HCT116 (cell line): ENCODE results near the gene TEX101. TPM values are rescaled to one million over a fixed set of nuclear protein-coding genes. Genes with fewer than 3 reads are reported as not detected.

Experiments
- ATAC-seq: fragments of 200-7000 bp; cut with Tn5 transposase; 2 replicates; pipeline ENCODE4 v1.9.1; 2020; ENCODE audit warnings: mild to moderate bottlenecking, moderate library complexity
- BruUV-seq: library from RNA; stranded (reverse); fragments of 400-500 nt; replicated peaks from 2 replicates; lab custom pipeline; 2021; lab: Mats Ljungman, UMichigan
- CTCF ChIA-PET: fragments of 300-600 bp; sonication (Branson Sonifier 250); formaldehyde crosslinking; loops from one replicate; lab custom pipeline; 2021; ENCODE audit warnings: antibody characterized with exemption; lab: Charles Lee
- POLR2A ChIA-PET: fragments of 300-600, 350-600 bp; sonication (Branson Sonifier 250); formaldehyde crosslinking; loops from one replicate; lab custom pipeline; 2021; ENCODE audit warnings: antibody characterized with exemption; lab: Charles Lee
- RAD21 ChIA-PET, 2 experiments: fragments of 300-600 bp; sonication (Branson Sonifier 250); formaldehyde crosslinking; loops; one replicate each; lab custom pipeline; 2023; ENCODE audit warnings: low total read pairs in 2 of 2; ENCODE audit not compliant: uncharacterized antibody in 2 of 2, unreplicated experiment in 2 of 2, low non-redundant PET in 1 of 2; lab: Charles Lee
- DNase-seq: peaks from one replicate; pipeline ENCODE4 v3.0.0-alpha.2; 2010; ENCODE audit warnings: low read depth, low spot score
- H2AFZ ChIP-seq: fragments of 200-600 bp; shearing (Covaris generic), sonication (generic); 2 replicates; pipeline ENCODE4 v1.6.1; 2017; ENCODE audit warnings: low read depth, mixed run types, mixed read lengths, antibody characterized with exemption, low read length; ENCODE audit not compliant: poor library complexity, severe bottlenecking
- H3K27ac ChIP-seq: 2 replicates; pipeline ENCODE4 v1.5.1; 2012; ENCODE audit warnings: low read depth, low read length
- H3K27me3 ChIP-seq: fragments of 200-600 bp; sonication (generic); 2 replicates; pipeline ENCODE4 v1.6.1; 2016; ENCODE audit warnings: mixed run types, low read length, mixed read lengths; ENCODE audit not compliant: insufficient read depth
- H3K36me3 ChIP-seq, 2 experiments: fragments of 200-500 bp in 1 of 2; fragments of 200-600 bp in 1 of 2; sonication (Bioruptor generic) in 1 of 2; sonication (generic) in 1 of 2; 2 replicates each; pipeline versions ENCODE4 v1.5.1 to v1.6.1; 2014 to 2016; ENCODE audit warnings: low read length in 2 of 2, inconsistent platforms in 1 of 2, mixed read lengths in 1 of 2, mixed run types in 1 of 2; ENCODE audit not compliant: insufficient read depth in 2 of 2, control insufficient read depth in 1 of 2
- H3K4me1 ChIP-seq, 2 experiments: fragments of 200-600 bp in 1 of 2; sonication (generic) in 1 of 2; 2 replicates each; pipeline versions ENCODE4 v1.5.1 to v1.6.1; 2012 to 2017; ENCODE audit warnings: low read length in 2 of 2, inconsistent platforms in 1 of 2, mild to moderate bottlenecking in 1 of 2, mixed read lengths in 1 of 2, mixed run types in 1 of 2, moderate library complexity in 1 of 2; ENCODE audit not compliant: insufficient read depth in 2 of 2, control insufficient read depth in 1 of 2
- H3K4me2 ChIP-seq: fragments of 200-600 bp; sonication (generic); 2 replicates; pipeline ENCODE4 v1.6.1; 2017; ENCODE audit warnings: mixed run types, low read length, mixed read lengths
- H3K4me3 ChIP-seq, 2 experiments: fragments of 200-600 bp in 1 of 2; sonication (generic) in 1 of 2; replicated peaks in 1 of 2; 2 replicates each; pipeline ENCODE4 v1.5.1; 2011 to 2016; ENCODE audit warnings: low read length in 2 of 2, control low read depth in 1 of 2, low read depth in 1 of 2, mild to moderate bottlenecking in 1 of 2, mixed read lengths in 1 of 2, mixed run types in 1 of 2
- H3K79me2 ChIP-seq: fragments of 200-600 bp; sonication (generic); 2 replicates; pipeline ENCODE4 v1.6.1; 2017; ENCODE audit warnings: mild to moderate bottlenecking, mixed run types, low read length, moderate library complexity, mixed read lengths; ENCODE audit not compliant: insufficient read depth
- H3K9ac ChIP-seq: fragments of 200-600 bp; sonication (generic); 2 replicates; pipeline ENCODE4 v1.6.1; 2016; ENCODE audit warnings: low read length, mixed read lengths
- H3K9me2 ChIP-seq: fragments of 200-600 bp; sonication (generic), shearing (Covaris generic); 2 replicates; pipeline ENCODE4 v1.6.1; 2017; ENCODE audit warnings: mixed run types, mild to moderate bottlenecking, moderate library complexity; ENCODE audit not compliant: insufficient read depth
- H3K9me3 ChIP-seq, 2 experiments: fragments of 200-500 bp in 1 of 2; fragments of 200-600 bp in 1 of 2; sonication (Bioruptor generic) in 1 of 2; sonication (generic) in 1 of 2; 2 replicates each; pipeline ENCODE4 v1.6.1; 2014 to 2017; ENCODE audit warnings: low read length in 2 of 2, mixed read lengths in 2 of 2, inconsistent platforms in 1 of 2, low read depth in 1 of 2, mild to moderate bottlenecking in 1 of 2, mixed run types in 1 of 2, moderate library complexity in 1 of 2; ENCODE audit not compliant: control insufficient read depth in 1 of 2, insufficient read depth in 1 of 2
- H4K20me1 ChIP-seq: fragments of 200-600 bp; sonication (generic), shearing (Covaris generic); 2 replicates; pipeline ENCODE4 v1.6.1; 2017; ENCODE audit warnings: mixed run types, mild to moderate bottlenecking, moderate library complexity; ENCODE audit not compliant: insufficient read depth
- CBX3 ChIP-seq: IDR thresholded peaks from 2 replicates; pipeline ENCODE4 v1.6.1; 2012; ENCODE audit warnings: low read depth
- CEBPB ChIP-seq: IDR thresholded peaks from 2 replicates; pipeline ENCODE4 v1.6.1; 2012; ENCODE audit warnings: low read depth
- EGR1 ChIP-seq: IDR thresholded peaks from 2 replicates; pipeline ENCODE4 v1.6.1; 2012; ENCODE audit warnings: low read depth
- ELF1 ChIP-seq: IDR thresholded peaks from 2 replicates; pipeline ENCODE4 v1.6.1; 2012; ENCODE audit warnings: low read depth, borderline replicate concordance
- FOSL1 ChIP-seq: IDR thresholded peaks from 2 replicates; pipeline ENCODE4 v1.6.1; 2012; ENCODE audit warnings: low read depth
- JUND ChIP-seq: IDR thresholded peaks from 2 replicates; pipeline ENCODE4 v1.6.1; 2012
- POLR2A ChIP-seq: IDR thresholded peaks from 2 replicates; pipeline ENCODE4 v1.7.0; 2011; ENCODE audit warnings: borderline replicate concordance; ENCODE audit not compliant: insufficient read depth, insufficient read length; ENCODE audit errors: extremely low read depth
- POLR2AphosphoS5 ChIP-seq: IDR thresholded peaks from 2 replicates; pipeline ENCODE4 v1.6.1; 2011; ENCODE audit warnings: mild to moderate bottlenecking, low read depth, low read length, moderate library complexity
- SP1 ChIP-seq: IDR thresholded peaks from 2 replicates; pipeline ENCODE4 v1.6.1; 2012; ENCODE audit warnings: low read depth
- TCF7L2 ChIP-seq: IDR thresholded peaks from 2 replicates; pipeline ENCODE4 v1.7.0; 2011; ENCODE audit warnings: borderline replicate concordance, inconsistent platforms; ENCODE audit not compliant: insufficient read depth, insufficient read length; ENCODE audit errors: extremely low read depth
- ZFX ChIP-seq: fragments of 450-650 bp; IDR thresholded peaks from 2 replicates; pipeline ENCODE4 v1.6.1; 2017
- intact Hi-C: fragments of 100-400 bp; cut with micrococcal nuclease; formaldehyde crosslinking; loops from 2 replicates; pipeline ENCODE4 v1.10.0; 2022
- total RNA-seq: library from RNA; stranded (reverse); gene quantifications from one replicate; pipeline ENCODE4 v1.2.1, GENCODE V29; 2021; ENCODE audit not compliant: unreplicated experiment
- TF ChIP-seq, protein P1 (sequence below): IDR thresholded peaks from 2 replicates; pipeline ENCODE4 v1.6.1; 2012; ENCODE audit warnings: low read depth
- TF ChIP-seq, protein P2 (sequence below), 3 experiments: fragments of 200-600 bp in 1 of 3; sonication (generic) in 1 of 3; IDR thresholded peaks in 2 of 3; conservative IDR thresholded peaks in 1 of 3; 2 replicates each; pipeline ENCODE4 v1.5.1; 2012 to 2017; ENCODE audit warnings: low read depth in 2 of 3, low read length in 2 of 3, antibody characterized with exemption in 1 of 3, borderline replicate concordance in 1 of 3, control low read depth in 1 of 3, mild to moderate bottlenecking in 1 of 3, mixed read lengths in 1 of 3, mixed run types in 1 of 3, moderate library complexity in 1 of 3; ENCODE audit not compliant: insufficient read depth in 1 of 3
- TF ChIP-seq, protein P3 (sequence below): IDR thresholded peaks from 2 replicates; pipeline ENCODE4 v1.6.1; 2012

TEX101 gene
- total RNA-seq, 1 experiment from 2014 or later, result not detected

DNA sequence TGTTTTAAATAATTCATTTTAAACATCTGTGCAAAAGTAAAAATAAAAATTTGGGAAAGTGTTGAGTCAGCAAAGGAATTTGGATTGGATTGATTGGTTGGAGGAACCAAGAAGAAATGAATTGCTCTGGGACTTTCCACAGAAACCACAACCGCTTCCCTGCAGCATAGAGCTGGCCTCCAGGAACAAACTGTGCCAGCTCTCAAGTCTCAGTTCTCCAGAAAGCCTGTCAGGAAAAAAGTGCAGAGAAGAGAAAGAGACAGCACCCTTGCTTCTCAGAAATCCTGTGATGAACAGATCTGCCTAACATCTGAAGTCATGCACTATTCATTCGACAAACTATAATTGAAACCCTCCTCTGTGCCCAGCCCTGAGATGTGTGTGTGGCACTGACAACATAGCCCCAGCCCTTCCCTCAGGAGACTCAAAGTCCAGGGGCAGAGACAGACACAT is 35.9 kb downstream of the TEX101 start:
- H3K79me2 ChIP-seq, result no peaks in the 10 kb centered on the region
- H3K36me3 ChIP-seq, result no peaks in the 10 kb centered on the region
- no peaks in the 10 kb centered on the region for H4K20me1 ChIP-seq
- H3K9me2 ChIP-seq, result no peaks in the 10 kb centered on the region
- TF ChIP-seq, protein P1, sequence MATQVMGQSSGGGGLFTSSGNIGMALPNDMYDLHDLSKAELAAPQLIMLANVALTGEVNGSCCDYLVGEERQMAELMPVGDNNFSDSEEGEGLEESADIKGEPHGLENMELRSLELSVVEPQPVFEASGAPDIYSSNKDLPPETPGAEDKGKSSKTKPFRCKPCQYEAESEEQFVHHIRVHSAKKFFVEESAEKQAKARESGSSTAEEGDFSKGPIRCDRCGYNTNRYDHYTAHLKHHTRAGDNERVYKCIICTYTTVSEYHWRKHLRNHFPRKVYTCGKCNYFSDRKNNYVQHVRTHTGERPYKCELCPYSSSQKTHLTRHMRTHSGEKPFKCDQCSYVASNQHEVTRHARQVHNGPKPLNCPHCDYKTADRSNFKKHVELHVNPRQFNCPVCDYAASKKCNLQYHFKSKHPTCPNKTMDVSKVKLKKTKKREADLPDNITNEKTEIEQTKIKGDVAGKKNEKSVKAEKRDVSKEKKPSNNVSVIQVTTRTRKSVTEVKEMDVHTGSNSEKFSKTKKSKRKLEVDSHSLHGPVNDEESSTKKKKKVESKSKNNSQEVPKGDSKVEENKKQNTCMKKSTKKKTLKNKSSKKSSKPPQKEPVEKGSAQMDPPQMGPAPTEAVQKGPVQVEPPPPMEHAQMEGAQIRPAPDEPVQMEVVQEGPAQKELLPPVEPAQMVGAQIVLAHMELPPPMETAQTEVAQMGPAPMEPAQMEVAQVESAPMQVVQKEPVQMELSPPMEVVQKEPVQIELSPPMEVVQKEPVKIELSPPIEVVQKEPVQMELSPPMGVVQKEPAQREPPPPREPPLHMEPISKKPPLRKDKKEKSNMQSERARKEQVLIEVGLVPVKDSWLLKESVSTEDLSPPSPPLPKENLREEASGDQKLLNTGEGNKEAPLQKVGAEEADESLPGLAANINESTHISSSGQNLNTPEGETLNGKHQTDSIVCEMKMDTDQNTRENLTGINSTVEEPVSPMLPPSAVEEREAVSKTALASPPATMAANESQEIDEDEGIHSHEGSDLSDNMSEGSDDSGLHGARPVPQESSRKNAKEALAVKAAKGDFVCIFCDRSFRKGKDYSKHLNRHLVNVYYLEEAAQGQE, result no peak
- TF ChIP-seq FOSL1 (no peak), ZFX (no peak), POLR2A (no peak), CEBPB (no peak), POLR2AphosphoS5 (no peak), JUND (no peak), CBX3 (no peak), ELF1 (no peak), TCF7L2 (no peak), EGR1 (no peak), SP1 (no peak)
- TF ChIP-seq, protein P2, sequence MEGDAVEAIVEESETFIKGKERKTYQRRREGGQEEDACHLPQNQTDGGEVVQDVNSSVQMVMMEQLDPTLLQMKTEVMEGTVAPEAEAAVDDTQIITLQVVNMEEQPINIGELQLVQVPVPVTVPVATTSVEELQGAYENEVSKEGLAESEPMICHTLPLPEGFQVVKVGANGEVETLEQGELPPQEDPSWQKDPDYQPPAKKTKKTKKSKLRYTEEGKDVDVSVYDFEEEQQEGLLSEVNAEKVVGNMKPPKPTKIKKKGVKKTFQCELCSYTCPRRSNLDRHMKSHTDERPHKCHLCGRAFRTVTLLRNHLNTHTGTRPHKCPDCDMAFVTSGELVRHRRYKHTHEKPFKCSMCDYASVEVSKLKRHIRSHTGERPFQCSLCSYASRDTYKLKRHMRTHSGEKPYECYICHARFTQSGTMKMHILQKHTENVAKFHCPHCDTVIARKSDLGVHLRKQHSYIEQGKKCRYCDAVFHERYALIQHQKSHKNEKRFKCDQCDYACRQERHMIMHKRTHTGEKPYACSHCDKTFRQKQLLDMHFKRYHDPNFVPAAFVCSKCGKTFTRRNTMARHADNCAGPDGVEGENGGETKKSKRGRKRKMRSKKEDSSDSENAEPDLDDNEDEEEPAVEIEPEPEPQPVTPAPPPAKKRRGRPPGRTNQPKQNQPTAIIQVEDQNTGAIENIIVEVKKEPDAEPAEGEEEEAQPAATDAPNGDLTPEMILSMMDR (IDR thresholded peaks at IDR 0.05 in 2 of 3, conservative IDR thresholded peaks at IDR 0.05 in 1 of 3; ENCODE audit: borderline replicate concordance in 1 of 3, insufficient read depth in 1 of 3, low read depth in 2 of 3, low read length in 2 of 3), result no peak
- TF ChIP-seq, protein P3, sequence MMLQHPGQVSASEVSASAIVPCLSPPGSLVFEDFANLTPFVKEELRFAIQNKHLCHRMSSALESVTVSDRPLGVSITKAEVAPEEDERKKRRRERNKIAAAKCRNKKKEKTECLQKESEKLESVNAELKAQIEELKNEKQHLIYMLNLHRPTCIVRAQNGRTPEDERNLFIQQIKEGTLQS, result no peak
- RAD21 ChIA-PET, result no interaction called here
- POLR2A ChIA-PET, result interaction anchor here (0.7 kb wide), 2 partner anchors 13 to 223 kb away, joined by 3 to 5 read pairs; no protein-coding TSS in a partner anchor
- ATAC-seq (no peak), DNase-seq (no peak)
- H3K9me3 ChIP-seq, result peaks cover 0 to 6% of the 10 kb centered on the region in 2 experiments; a peak in 1 of 4 replicates
- intact Hi-C loops, result no loop called here
- no peak overlapping the region for H3K9ac ChIP-seq
- H3K4me1 ChIP-seq, result peaks cover 0 to 3% of the 10 kb centered on the region in 2 experiments; a peak in 1 of 4 replicates
- H3K27ac ChIP-seq, result no peak overlapping the region
- CTCF ChIA-PET, result no interaction called here
- H3K4me3 ChIP-seq, result no peak overlapping the region
- no peaks in the 10 kb centered on the region for H3K27me3 ChIP-seq
- no peak overlapping the region for H2AFZ ChIP-seq
- no TSS peak for BruUV-seq
- H3K4me2 ChIP-seq, result no peak overlapping the region
